ENCODE results near the gene RAPGEF2.

Gene RAPGEF2

GRCh38 chr4:159296061-159296460 lies 193.2 kb downstream of the RAPGEF2 start:
- TF ChIP-seq CTCF (IDR thresholded peaks at IDR 0.05) = no peak

- no peak for TF ChIP-seq CTCF (IDR thresholded peaks at IDR 0.05)
Measured at GRCh38 chr4:159297091-159297490, 194.2 kb downstream of the RAPGEF2 start.

GRCh38 chr4:159298502-159298901 lies 195.6 kb downstream of the RAPGEF2 start:
- no peak for TF ChIP-seq CTCF (IDR thresholded peaks at IDR 0.05)

GRCh38 chr4:159303435-159303834 lies 200.6 kb downstream of the RAPGEF2 start:
- TF ChIP-seq CTCF (IDR thresholded peaks at IDR 0.05) = no peak

GRCh38 chr4:159305129-159305528 lies 202.2 kb downstream of the RAPGEF2 start:
- no peak for TF ChIP-seq CTCF (IDR thresholded peaks at IDR 0.05)

- TF ChIP-seq CTCF (IDR thresholded peaks at IDR 0.05) = no peak
Measured at GRCh38 chr4:159307929-159308328, 205.1 kb downstream of the RAPGEF2 start.

- no peak for TF ChIP-seq CTCF (IDR thresholded peaks at IDR 0.05)
Measured at GRCh38 chr4:159308566-159309340, 205.9 kb downstream of the RAPGEF2 start.

GRCh38 chr4:159312236-159312635 lies 209.4 kb downstream of the RAPGEF2 start:
- TF ChIP-seq CTCF (IDR thresholded peaks at IDR 0.05) = no peak

Data from LNCAP (cell line).